NCI-H1105 treated with DMSO at 0.1 percent for 48 hours (cell line): ENCODE data around the gene ZNF674.
"Not testable (repeated sequence)": the region's sequence is repeated elsewhere in the genome, so short reads cannot be mapped to it uniquely, and the experiment has no call there.

Experiments used
- DNase-seq: peaks from one replicate; lab custom pipeline; 2025; lab: John Stamatoyannopoulos, UW

Gene ZNF674

DNA sequence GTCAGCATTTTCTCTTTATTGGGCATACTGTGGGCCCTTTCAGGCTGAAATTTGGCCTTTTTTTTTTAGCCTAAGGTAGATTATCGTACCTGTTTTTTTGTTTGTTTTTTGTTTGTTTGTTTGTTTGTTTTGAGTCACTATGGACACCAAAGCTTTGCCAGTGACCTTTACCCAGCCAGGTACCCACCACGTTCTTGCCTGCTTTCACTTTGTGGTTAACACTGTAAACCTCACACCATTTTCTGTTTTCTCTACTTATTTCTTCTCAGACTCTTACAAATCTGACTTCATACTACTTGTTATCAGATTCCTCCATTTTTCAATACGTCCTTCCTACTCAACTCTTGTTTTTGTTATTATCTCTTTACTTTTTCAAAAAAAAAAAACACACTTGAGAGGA lies 81.5 kb downstream of the ZNF674 start:
- DNase-seq: no peak

DNA sequence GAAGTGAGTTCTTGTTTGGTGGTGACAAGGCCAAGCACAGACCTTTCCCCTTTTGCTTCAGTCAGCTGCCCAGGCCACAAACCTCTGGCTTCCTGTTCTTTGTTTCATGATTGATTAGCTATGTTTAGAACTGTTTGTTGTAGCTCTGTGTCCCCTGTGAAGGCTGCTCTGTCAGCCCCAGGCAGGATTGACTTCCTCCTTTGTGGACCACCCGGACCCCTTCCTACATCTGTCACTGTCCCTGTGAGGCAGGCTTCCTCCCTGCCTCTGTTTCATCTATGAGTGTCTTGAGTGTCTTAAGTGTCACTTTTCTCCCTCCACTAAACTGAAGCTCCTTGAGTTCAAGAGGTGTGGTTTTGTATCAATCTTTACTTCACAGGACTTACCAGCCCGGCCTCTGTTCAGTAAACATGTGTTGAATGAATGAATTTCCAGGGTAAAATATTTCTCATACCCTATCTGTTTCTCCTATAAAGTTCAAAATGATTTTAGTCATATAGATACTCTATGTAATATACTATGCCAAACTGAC lies 83.5 kb downstream of the ZNF674 start:
- no peak for DNase-seq

DNA sequence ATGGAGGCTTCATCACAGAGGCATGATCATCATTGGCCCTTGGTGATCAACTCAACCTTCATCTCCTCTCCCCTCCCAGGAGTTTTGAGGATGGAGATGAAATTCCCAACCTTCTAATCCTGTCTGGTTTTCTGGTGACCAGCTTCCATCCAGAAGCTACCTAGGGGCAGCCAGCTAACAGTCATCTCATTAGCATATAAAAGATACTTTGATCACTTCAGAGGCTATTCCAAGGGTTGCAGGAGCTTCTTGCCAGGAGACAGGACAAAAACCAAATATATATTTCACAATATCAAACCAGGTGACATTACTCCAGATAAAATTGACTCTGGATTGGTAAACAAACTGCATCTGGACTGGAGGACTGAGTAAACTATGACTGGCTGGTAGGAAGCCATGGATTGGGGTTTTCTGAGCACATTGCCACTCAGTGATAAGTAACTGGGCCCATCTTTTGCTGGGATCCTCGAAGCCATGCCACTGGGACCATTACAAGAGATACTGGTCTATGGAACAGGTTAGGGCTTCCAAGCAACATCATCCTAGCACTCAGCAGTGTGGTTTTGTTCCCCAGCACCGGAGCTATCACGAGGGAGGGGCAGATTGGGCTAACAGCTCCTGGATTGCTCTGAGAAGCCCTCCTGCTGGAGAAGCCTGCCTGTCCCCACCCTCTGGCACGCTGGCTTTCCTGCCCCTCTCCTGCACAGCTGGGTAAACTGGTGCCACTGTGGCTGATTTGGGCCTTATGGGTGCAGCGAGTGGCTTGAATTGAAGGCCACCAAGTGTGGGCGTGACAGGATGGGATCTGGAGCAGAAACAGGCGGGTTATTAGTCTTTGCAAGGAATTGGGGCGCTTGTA lies 84.2 kb downstream of the ZNF674 start:
- DNase-seq: not testable (repeated sequence)

DNA sequence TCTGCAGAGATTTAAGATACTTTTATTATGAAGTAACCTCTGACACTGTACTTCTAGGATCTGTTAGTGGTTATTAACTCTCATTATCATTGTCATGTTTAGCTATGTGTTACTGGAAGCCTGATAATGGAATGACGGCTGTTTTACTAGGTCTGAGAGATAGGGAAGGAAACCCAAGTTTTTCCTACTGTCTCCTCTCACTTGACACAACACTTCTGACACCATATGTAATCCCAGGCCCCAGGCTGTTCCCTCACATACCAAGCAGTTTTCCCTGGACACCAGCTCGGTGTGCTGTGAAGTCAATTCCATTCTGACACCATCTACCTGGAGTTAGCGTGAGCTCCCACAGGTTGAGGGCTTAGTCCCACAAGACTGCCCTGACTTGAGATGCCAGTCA lies 85.6 kb downstream of the ZNF674 start:
- no peak for DNase-seq

DNA sequence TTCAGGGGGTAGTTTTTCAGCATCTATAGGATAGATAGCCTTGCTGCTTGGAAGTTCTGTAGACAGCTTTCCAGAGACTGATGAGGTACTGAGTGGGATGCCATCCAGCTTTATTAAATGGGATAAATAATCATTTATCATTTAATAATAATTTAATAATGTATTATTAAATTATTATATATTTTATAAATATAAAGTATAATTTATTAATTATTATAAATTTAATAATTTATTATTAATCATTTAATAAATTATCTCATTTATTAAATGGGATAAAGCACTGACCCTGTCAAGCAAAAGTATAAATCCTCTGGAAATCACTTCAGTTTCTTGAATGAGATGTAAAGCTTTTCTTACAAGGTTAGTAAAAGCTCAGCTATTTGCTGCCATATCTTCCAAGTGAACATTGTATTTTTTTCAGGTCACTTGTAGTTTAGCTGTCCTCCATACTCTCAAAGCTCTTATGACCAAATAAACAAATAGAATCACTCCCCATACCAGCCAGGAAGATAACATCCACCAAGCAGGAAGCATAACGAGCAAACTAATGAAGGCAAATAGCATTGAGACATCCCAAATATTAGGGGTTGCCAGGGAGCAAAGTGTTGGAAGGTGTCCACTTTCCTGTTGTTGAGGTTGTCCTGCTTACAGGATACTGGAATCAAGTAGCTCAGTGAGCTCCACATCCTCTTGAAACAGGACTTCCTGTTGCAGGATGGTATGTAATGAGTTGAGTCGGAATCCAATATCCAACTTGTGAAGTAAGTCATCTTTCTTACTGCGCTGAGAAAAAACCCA lies 88.9 kb downstream of the ZNF674 start:
- no peak for DNase-seq
